NCI-H128 (cell line): ENCODE measurements around the gene TBKBP1.

Experiments
- DNase-seq: peaks from one replicate; lab custom pipeline; 2025; ENCODE audit not compliant: unreplicated experiment; lab: John Stamatoyannopoulos, UW

Gene TBKBP1

GRCh38 chr17:47693731-47694580, at the start of gene TBKBP1:
Gene TBKBP1, plus strand, starts transcription at chr17:47694161. Its CDS starts 1,952 bp downstream, at chr17:47696113.
- DNase-seq, result no peak

- no peak for DNase-seq
These were observed 49.6 kb upstream of the TBKBP1 start for GRCh38 chr17:47644324-47644723.

- peak; percentile 97 for DNase-seq
These were observed 44.6 kb upstream of the TBKBP1 start, which contains the start of gene KPNB1 for GRCh38 chr17:47649153-47649971. Gene KPNB1, plus strand, starts transcription at chr17:47649919. Its CDS starts 326 bp downstream, at chr17:47650245.

GRCh38 chr17:47649972-47650524, 43.9 kb upstream of the TBKBP1 start:
- no peak for DNase-seq

GRCh38 chr17:47650525-47651522, 43.1 kb upstream of the TBKBP1 start:
- DNase-seq, result peak; percentile 85

- no peak for DNase-seq
These were observed 42.3 kb upstream of the TBKBP1 start for GRCh38 chr17:47651704-47652103.

GRCh38 chr17:47652570-47652969, 41.4 kb upstream of the TBKBP1 start:
- no peak for DNase-seq

- DNase-seq, result no peak
These were observed 40.5 kb upstream of the TBKBP1 start for GRCh38 chr17:47653442-47653841.

GRCh38 chr17:47654991-47655390, 39.0 kb upstream of the TBKBP1 start:
- no peak for DNase-seq

- DNase-seq, result no peak
These were observed 33.9 kb upstream of the TBKBP1 start for GRCh38 chr17:47660064-47660492.

- peak; percentile 17 for DNase-seq
These were observed 29.9 kb upstream of the TBKBP1 start for GRCh38 chr17:47663912-47664623.

GRCh38 chr17:47664624-47664941, 29.4 kb upstream of the TBKBP1 start:
- DNase-seq, result no peak

- no peak for DNase-seq
These were observed 28.3 kb upstream of the TBKBP1 start for GRCh38 chr17:47665655-47666054.

GRCh38 chr17:47669081-47669480, 24.9 kb upstream of the TBKBP1 start:
- DNase-seq, result no peak

GRCh38 chr17:47670064-47670463, 23.9 kb upstream of the TBKBP1 start:
- DNase-seq, result no peak

- no peak for DNase-seq
These were observed 19.5 kb upstream of the TBKBP1 start for GRCh38 chr17:47674499-47674898.

- no peak for DNase-seq
These were observed 18.4 kb upstream of the TBKBP1 start for GRCh38 chr17:47675380-47676198.

- DNase-seq, result no peak
These were observed 17.8 kb upstream of the TBKBP1 start for GRCh38 chr17:47676199-47676472.

GRCh38 chr17:47676510-47677165, 17.3 kb upstream of the TBKBP1 start:
- no peak for DNase-seq
